MM.1S (cell line): ENCODE results near the gene SAA2.

Experiments used
- CTCF ChIP-seq: fragments of 300-600 bp; sonication (generic); IDR thresholded peaks from 2 replicates; pipeline ENCODE4 v1.5.1; 2016; ENCODE audit warnings: antibody characterized with exemption, low read length, mixed read lengths
- EZH2 ChIP-seq: fragments of 300-600 bp; sonication (generic); optimal IDR thresholded peaks from 2 replicates; pipeline ENCODE3; 2017; ENCODE audit warnings: low read depth, mild to moderate bottlenecking, antibody characterized with exemption, low read length, mixed read lengths
- EZH2phosphoT487 ChIP-seq: fragments of 300-600 bp; sonication (generic); IDR thresholded peaks from 2 replicates; pipeline ENCODE4 v1.6.1; 2018; ENCODE audit warnings: antibody characterized with exemption, low read length

DNA sequence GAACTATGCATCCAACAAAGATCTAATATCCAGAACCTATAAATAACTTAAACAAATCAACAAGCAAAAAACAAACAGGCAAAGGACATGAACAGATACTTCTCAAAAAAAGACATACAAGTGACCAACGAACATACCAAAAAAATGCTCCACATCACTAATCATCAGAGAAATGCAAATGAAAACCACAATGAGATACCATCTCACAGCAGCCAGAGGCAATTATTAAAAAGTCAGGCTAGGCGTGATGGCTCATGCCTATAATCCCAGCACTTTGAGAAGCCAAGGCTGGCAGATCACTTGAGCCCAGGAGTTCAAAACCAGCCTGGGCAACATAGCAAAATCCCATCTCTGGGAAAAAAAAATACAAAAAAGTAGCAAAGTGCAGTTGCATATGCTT is 22.6 kb downstream of the SAA2 start:
- TF ChIP-seq CTCF = no peak
- no peak for TF ChIP-seq EZH2
- TF ChIP-seq EZH2phosphoT487 = no peak
